HCT116 (cell line): ENCODE data around the gene BTD. TPM values are rescaled to one million over a fixed set of nuclear protein-coding genes. Genes with fewer than 3 reads are reported as not detected.

Experiments
- ATAC-seq: fragments of 200-7000 bp; cut with Tn5 transposase; 2 replicates; pipeline ENCODE4 v1.9.1; 2020; ENCODE audit warnings: mild to moderate bottlenecking, moderate library complexity
- BruUV-seq: library from RNA; stranded (reverse); fragments of 400-500 nt; replicated peaks from 2 replicates; lab custom pipeline; 2021; lab: Mats Ljungman, UMichigan
- CTCF ChIA-PET: fragments of 300-600 bp; sonication (Branson Sonifier 250); formaldehyde crosslinking; loops from one replicate; lab custom pipeline; 2021; ENCODE audit warnings: antibody characterized with exemption; lab: Charles Lee
- POLR2A ChIA-PET: fragments of 300-600, 350-600 bp; sonication (Branson Sonifier 250); formaldehyde crosslinking; loops from one replicate; lab custom pipeline; 2021; ENCODE audit warnings: antibody characterized with exemption; lab: Charles Lee
- RAD21 ChIA-PET, 2 experiments: fragments of 300-600 bp; sonication (Branson Sonifier 250); formaldehyde crosslinking; loops; one replicate each; lab custom pipeline; 2023; ENCODE audit warnings: low total read pairs in 2 of 2; ENCODE audit not compliant: uncharacterized antibody in 2 of 2, unreplicated experiment in 2 of 2, low non-redundant PET in 1 of 2; lab: Charles Lee
- DNase-seq: peaks from one replicate; pipeline ENCODE4 v3.0.0-alpha.2; 2010; ENCODE audit warnings: low read depth, low spot score
- H2AFZ ChIP-seq: fragments of 200-600 bp; shearing (Covaris generic), sonication (generic); 2 replicates; pipeline ENCODE4 v1.6.1; 2017; ENCODE audit warnings: low read depth, mixed run types, mixed read lengths, antibody characterized with exemption, low read length; ENCODE audit not compliant: poor library complexity, severe bottlenecking
- H3K27ac ChIP-seq: 2 replicates; pipeline ENCODE4 v1.5.1; 2012; ENCODE audit warnings: low read depth, low read length
- H3K27me3 ChIP-seq: fragments of 200-600 bp; sonication (generic); 2 replicates; pipeline ENCODE4 v1.6.1; 2016; ENCODE audit warnings: mixed run types, low read length, mixed read lengths; ENCODE audit not compliant: insufficient read depth
- H3K36me3 ChIP-seq, 2 experiments: fragments of 200-500 bp in 1 of 2; fragments of 200-600 bp in 1 of 2; sonication (Bioruptor generic) in 1 of 2; sonication (generic) in 1 of 2; 2 replicates each; pipeline versions ENCODE4 v1.5.1 to v1.6.1; 2014 to 2016; ENCODE audit warnings: low read length in 2 of 2, inconsistent platforms in 1 of 2, mixed read lengths in 1 of 2, mixed run types in 1 of 2; ENCODE audit not compliant: insufficient read depth in 2 of 2, control insufficient read depth in 1 of 2
- H3K4me1 ChIP-seq, 2 experiments: fragments of 200-600 bp in 1 of 2; sonication (generic) in 1 of 2; 2 replicates each; pipeline versions ENCODE4 v1.5.1 to v1.6.1; 2012 to 2017; ENCODE audit warnings: low read length in 2 of 2, inconsistent platforms in 1 of 2, mild to moderate bottlenecking in 1 of 2, mixed read lengths in 1 of 2, mixed run types in 1 of 2, moderate library complexity in 1 of 2; ENCODE audit not compliant: insufficient read depth in 2 of 2, control insufficient read depth in 1 of 2
- H3K4me2 ChIP-seq: fragments of 200-600 bp; sonication (generic); 2 replicates; pipeline ENCODE4 v1.6.1; 2017; ENCODE audit warnings: mixed run types, low read length, mixed read lengths
- H3K4me3 ChIP-seq, 2 experiments: fragments of 200-600 bp in 1 of 2; sonication (generic) in 1 of 2; replicated peaks in 1 of 2; 2 replicates each; pipeline ENCODE4 v1.5.1; 2011 to 2016; ENCODE audit warnings: low read length in 2 of 2, control low read depth in 1 of 2, low read depth in 1 of 2, mild to moderate bottlenecking in 1 of 2, mixed read lengths in 1 of 2, mixed run types in 1 of 2
- H3K79me2 ChIP-seq: fragments of 200-600 bp; sonication (generic); 2 replicates; pipeline ENCODE4 v1.6.1; 2017; ENCODE audit warnings: mild to moderate bottlenecking, mixed run types, low read length, moderate library complexity, mixed read lengths; ENCODE audit not compliant: insufficient read depth
- H3K9ac ChIP-seq: fragments of 200-600 bp; sonication (generic); 2 replicates; pipeline ENCODE4 v1.6.1; 2016; ENCODE audit warnings: low read length, mixed read lengths
- H3K9me2 ChIP-seq: fragments of 200-600 bp; sonication (generic), shearing (Covaris generic); 2 replicates; pipeline ENCODE4 v1.6.1; 2017; ENCODE audit warnings: mixed run types, mild to moderate bottlenecking, moderate library complexity; ENCODE audit not compliant: insufficient read depth
- H3K9me3 ChIP-seq, 2 experiments: fragments of 200-500 bp in 1 of 2; fragments of 200-600 bp in 1 of 2; sonication (Bioruptor generic) in 1 of 2; sonication (generic) in 1 of 2; 2 replicates each; pipeline ENCODE4 v1.6.1; 2014 to 2017; ENCODE audit warnings: low read length in 2 of 2, mixed read lengths in 2 of 2, inconsistent platforms in 1 of 2, low read depth in 1 of 2, mild to moderate bottlenecking in 1 of 2, mixed run types in 1 of 2, moderate library complexity in 1 of 2; ENCODE audit not compliant: control insufficient read depth in 1 of 2, insufficient read depth in 1 of 2
- H4K20me1 ChIP-seq: fragments of 200-600 bp; sonication (generic), shearing (Covaris generic); 2 replicates; pipeline ENCODE4 v1.6.1; 2017; ENCODE audit warnings: mixed run types, mild to moderate bottlenecking, moderate library complexity; ENCODE audit not compliant: insufficient read depth
- ATF3 ChIP-seq: IDR thresholded peaks from 2 replicates; pipeline ENCODE4 v1.6.1; 2012
- CTCF ChIP-seq, 3 experiments: fragments of 200-600 bp in 1 of 3; sonication (generic) in 1 of 3; IDR thresholded peaks in 2 of 3; conservative IDR thresholded peaks in 1 of 3; 2 replicates each; pipeline ENCODE4 v1.5.1; 2012 to 2017; ENCODE audit warnings: low read depth in 2 of 3, low read length in 2 of 3, antibody characterized with exemption in 1 of 3, borderline replicate concordance in 1 of 3, control low read depth in 1 of 3, mild to moderate bottlenecking in 1 of 3, mixed read lengths in 1 of 3, mixed run types in 1 of 3, moderate library complexity in 1 of 3; ENCODE audit not compliant: insufficient read depth in 1 of 3
- EGR1 ChIP-seq: IDR thresholded peaks from 2 replicates; pipeline ENCODE4 v1.6.1; 2012; ENCODE audit warnings: low read depth
- ELF1 ChIP-seq: IDR thresholded peaks from 2 replicates; pipeline ENCODE4 v1.6.1; 2012; ENCODE audit warnings: low read depth, borderline replicate concordance
- EZH2 ChIP-seq: fragments of 200-600 bp; sonication (generic); IDR thresholded peaks from 2 replicates; pipeline ENCODE4 v1.6.1; 2017; ENCODE audit warnings: antibody characterized with exemption, mixed run types
- MAX ChIP-seq: IDR thresholded peaks from 2 replicates; pipeline ENCODE4 v1.6.1; 2012
- POLR2AphosphoS5 ChIP-seq: IDR thresholded peaks from 2 replicates; pipeline ENCODE4 v1.6.1; 2011; ENCODE audit warnings: mild to moderate bottlenecking, low read depth, low read length, moderate library complexity
- ZBTB33 ChIP-seq: IDR thresholded peaks from 2 replicates; pipeline ENCODE4 v1.6.1; 2011; ENCODE audit warnings: mild to moderate bottlenecking, low read length, moderate library complexity; ENCODE audit not compliant: insufficient replicate concordance; ENCODE audit errors: extremely low read depth
- ZNF274 ChIP-seq: fragments of 200-500 bp; sonication (Bioruptor generic); IDR thresholded peaks from 2 replicates; pipeline ENCODE4 v1.6.1; 2014; ENCODE audit warnings: mild to moderate bottlenecking, low read depth, low read length, inconsistent platforms
- intact Hi-C: fragments of 100-400 bp; cut with micrococcal nuclease; formaldehyde crosslinking; loops from 2 replicates; pipeline ENCODE4 v1.10.0; 2022
- total RNA-seq: library from RNA; stranded (reverse); gene quantifications from one replicate; pipeline ENCODE4 v1.2.1, GENCODE V29; 2021; ENCODE audit not compliant: unreplicated experiment

BTD gene
- total RNA-seq, 1 experiment from 2014 or later: 5.0 TPM

GRCh38 chr3:15685927-15686326, 84.4 kb downstream of the BTD start (continued):
- TF ChIP-seq ZBTB33: no peak
- TF ChIP-seq ATF3: no peak
- no peak for TF ChIP-seq MAX
- no peak for TF ChIP-seq CTCF (IDR thresholded peaks at IDR 0.05 in 2 of 3, conservative IDR thresholded peaks at IDR 0.05 in 1 of 3; ENCODE audit: borderline replicate concordance in 1 of 3, insufficient read depth in 1 of 3, low read depth in 2 of 3, low read length in 2 of 3)
- no peak for TF ChIP-seq EZH2
- no peak for TF ChIP-seq POLR2AphosphoS5
- no peak for TF ChIP-seq ELF1
- TF ChIP-seq ZNF274: no peak

- CTCF ChIA-PET: no interaction called here
- no peak overlapping the region for H2AFZ ChIP-seq
- TF ChIP-seq CTCF (IDR thresholded peaks at IDR 0.05 in 2 of 3, conservative IDR thresholded peaks at IDR 0.05 in 1 of 3; ENCODE audit: borderline replicate concordance in 1 of 3, insufficient read depth in 1 of 3, low read depth in 2 of 3, low read length in 2 of 3) (no peak), ATF3 (no peak), EGR1 (no peak)
Observed at GRCh38 chr3:15690230-15690629, 88.7 kb downstream of the BTD start.

More at GRCh38 chr3:15690230-15690629, 88.7 kb downstream of the BTD start:
- no peaks in the 10 kb centered on the region for H3K9me3 ChIP-seq
- ATAC-seq: no peak
- H3K4me1 ChIP-seq: no peaks in the 10 kb centered on the region
- no peaks in the 10 kb centered on the region for H3K9me2 ChIP-seq
- peaks cover 3 to 5% of the 10 kb centered on the region in 2 experiments; a peak in 2 of 4 replicates for H3K36me3 ChIP-seq
- H3K9ac ChIP-seq: no peak overlapping the region
- no peak overlapping the region for H3K4me2 ChIP-seq
- H3K27ac ChIP-seq: no peak overlapping the region
- intact Hi-C loops: no loop called here
- POLR2A ChIA-PET: no interaction called here
- DNase-seq: no peak
- no peaks in the 10 kb centered on the region for H3K27me3 ChIP-seq
- no peaks in the 10 kb centered on the region for H4K20me1 ChIP-seq
- H3K4me3 ChIP-seq: no peak overlapping the region
- H3K79me2 ChIP-seq: no peaks in the 10 kb centered on the region
- BruUV-seq: no TSS peak
- RAD21 ChIA-PET: no interaction called here
